HEK293 (cell line): ENCODE measurements around the gene PRXL2C.

Source experiments
- FEZF1 ChIP-seq: fragments of 450-650 bp; formaldehyde crosslinking; IDR thresholded peaks from 2 replicates; pipeline ENCODE4 v1.5.1; 2016; ENCODE audit warnings: missing biosample characterization, missing genetic modification characterization
- KLF8 ChIP-seq: fragments of 450-650 bp; formaldehyde crosslinking; IDR thresholded peaks from 2 replicates; pipeline ENCODE4 v1.5.1; 2016; ENCODE audit warnings: missing biosample characterization, missing genetic modification characterization
- KLF9 ChIP-seq: fragments of 450-650 bp; formaldehyde crosslinking; IDR thresholded peaks from 2 replicates; pipeline ENCODE4 v1.5.1; 2016; ENCODE audit warnings: missing biosample characterization, missing genetic modification characterization, low read depth
- PRDM1 ChIP-seq: fragments of 450-650 bp; formaldehyde crosslinking; IDR thresholded peaks from 2 replicates; pipeline ENCODE4; 2016; ENCODE audit warnings: missing biosample characterization, missing genetic modification characterization
- PRDM6 ChIP-seq: fragments of 450-650 bp; formaldehyde crosslinking; IDR thresholded peaks from 2 replicates; pipeline ENCODE4 v1.5.1; 2017; ENCODE audit warnings: missing biosample characterization, missing genetic modification characterization
- ZBTB10 ChIP-seq: fragments of 450-650 bp; formaldehyde crosslinking; IDR thresholded peaks from 2 replicates; pipeline ENCODE4 v1.5.1; 2016; ENCODE audit warnings: missing biosample characterization, missing genetic modification characterization
- ZBTB8A ChIP-seq: fragments of 450-650 bp; formaldehyde crosslinking; IDR thresholded peaks from 2 replicates; pipeline ENCODE4 v1.5.1; 2016; ENCODE audit warnings: missing biosample characterization, missing genetic modification characterization
- ZFP69B ChIP-seq: fragments of 450-650 bp; formaldehyde crosslinking; IDR thresholded peaks from 2 replicates; pipeline ENCODE4 v1.5.1; 2016; ENCODE audit warnings: missing biosample characterization, missing genetic modification characterization
- ZNF24 ChIP-seq: fragments of 450-650 bp; formaldehyde crosslinking; IDR thresholded peaks from 2 replicates; pipeline ENCODE4 v1.5.1; 2016; ENCODE audit warnings: missing biosample characterization, missing genetic modification characterization
- ZNF280C ChIP-seq: fragments of 450-650 bp; formaldehyde crosslinking; IDR thresholded peaks from 2 replicates; pipeline ENCODE4 v1.5.1; 2016; ENCODE audit warnings: missing biosample characterization, missing genetic modification characterization
- ZNF280D ChIP-seq: fragments of 450-650 bp; formaldehyde crosslinking; IDR thresholded peaks from 2 replicates; pipeline ENCODE4 v1.5.1; 2016; ENCODE audit warnings: missing biosample characterization, missing genetic modification characterization
- ZNF311 ChIP-seq: fragments of 450-650 bp; formaldehyde crosslinking; IDR thresholded peaks from 2 replicates; pipeline ENCODE4 v1.5.1; 2017; ENCODE audit warnings: missing biosample characterization, missing genetic modification characterization, borderline replicate concordance
- ZNF324 ChIP-seq: fragments of 450-650 bp; formaldehyde crosslinking; IDR thresholded peaks from 2 replicates; pipeline ENCODE4 v1.5.1; 2016; ENCODE audit warnings: missing biosample characterization, missing genetic modification characterization
- ZNF350 ChIP-seq: fragments of 450-650 bp; formaldehyde crosslinking; IDR thresholded peaks from 2 replicates; pipeline ENCODE4 v1.5.0; 2017; ENCODE audit warnings: missing biosample characterization, mild to moderate bottlenecking, missing genetic modification characterization
- ZNF423 ChIP-seq: fragments of 450-650 bp; formaldehyde crosslinking; IDR thresholded peaks from 2 replicates; pipeline ENCODE4 v1.5.1; 2016; ENCODE audit warnings: missing biosample characterization, missing genetic modification characterization
- ZNF449 ChIP-seq: fragments of 450-650 bp; formaldehyde crosslinking; IDR thresholded peaks from 2 replicates; pipeline ENCODE4 v1.5.1; 2017; ENCODE audit warnings: missing biosample characterization, mild to moderate bottlenecking, missing genetic modification characterization, moderate library complexity
- ZNF561 ChIP-seq: fragments of 450-650 bp; IDR thresholded peaks from 2 replicates; pipeline ENCODE4 v1.5.1; 2018; ENCODE audit warnings: missing biosample characterization, missing genetic modification characterization, borderline replicate concordance
- ZNF610 ChIP-seq: fragments of 450-650 bp; formaldehyde crosslinking; IDR thresholded peaks from 2 replicates; pipeline ENCODE4 v1.5.1; 2016; ENCODE audit warnings: missing biosample characterization, missing genetic modification characterization, borderline replicate concordance
- ZNF624 ChIP-seq: fragments of 450-650 bp; formaldehyde crosslinking; IDR thresholded peaks from 2 replicates; pipeline ENCODE4 v1.5.1; 2017; ENCODE audit warnings: missing biosample characterization, missing genetic modification characterization
- ZNF692 ChIP-seq: fragments of 450-650 bp; formaldehyde crosslinking; IDR thresholded peaks from 2 replicates; pipeline ENCODE4 v1.5.1; 2016; ENCODE audit warnings: missing biosample characterization, missing genetic modification characterization
- ZNF76 ChIP-seq: fragments of 450-650 bp; formaldehyde crosslinking; IDR thresholded peaks from 2 replicates; pipeline ENCODE4; 2016; ENCODE audit warnings: low read depth, missing biosample characterization, missing genetic modification characterization, borderline replicate concordance
- ZNF776 ChIP-seq: fragments of 450-650 bp; formaldehyde crosslinking; IDR thresholded peaks from 2 replicates; pipeline ENCODE4 v1.5.0; 2017; ENCODE audit warnings: missing biosample characterization, missing genetic modification characterization, borderline replicate concordance
- TF ChIP-seq, protein P1 (sequence below): fragments of 450-650 bp; formaldehyde crosslinking; IDR thresholded peaks from 2 replicates; pipeline ENCODE4 v1.5.1; 2016; ENCODE audit warnings: missing biosample characterization, missing genetic modification characterization
- TF ChIP-seq, protein P2 (sequence below): fragments of 450-650 bp; formaldehyde crosslinking; IDR thresholded peaks from 2 replicates; pipeline ENCODE4 v1.5.1; 2016; ENCODE audit warnings: missing biosample characterization, missing genetic modification characterization

The PRXL2C gene

GRCh38 chr9:96655198-96655851 is at the start of gene PRXL2C (continued):
- TF ChIP-seq ZNF324: no peak
- TF ChIP-seq ZNF692 (tag by site-specific recombination): peak; percentile 49; the same call in 1 of the 2 replicates
- TF ChIP-seq FEZF1 (tag by site-specific recombination): no peak
- no peak for TF ChIP-seq ZNF624 (tag by site-specific recombination)
- TF ChIP-seq ZNF610: no peak
- no peak for TF ChIP-seq PRDM6 (tag by site-specific recombination)
- TF ChIP-seq KLF9 (tag by site-specific recombination): no peak
- no peak for TF ChIP-seq PRDM1 (tag by site-specific recombination)
- no peak for TF ChIP-seq ZNF423 (tag by site-specific recombination)
- TF ChIP-seq ZFP69B: 0 out of 2 replicates have a peak, but pooled peaks have one; percentile 23
- TF ChIP-seq ZNF280D (tag by site-specific recombination): no peak
- no peak for TF ChIP-seq ZNF561 (tag by site-specific recombination)
- TF ChIP-seq, protein P1, sequence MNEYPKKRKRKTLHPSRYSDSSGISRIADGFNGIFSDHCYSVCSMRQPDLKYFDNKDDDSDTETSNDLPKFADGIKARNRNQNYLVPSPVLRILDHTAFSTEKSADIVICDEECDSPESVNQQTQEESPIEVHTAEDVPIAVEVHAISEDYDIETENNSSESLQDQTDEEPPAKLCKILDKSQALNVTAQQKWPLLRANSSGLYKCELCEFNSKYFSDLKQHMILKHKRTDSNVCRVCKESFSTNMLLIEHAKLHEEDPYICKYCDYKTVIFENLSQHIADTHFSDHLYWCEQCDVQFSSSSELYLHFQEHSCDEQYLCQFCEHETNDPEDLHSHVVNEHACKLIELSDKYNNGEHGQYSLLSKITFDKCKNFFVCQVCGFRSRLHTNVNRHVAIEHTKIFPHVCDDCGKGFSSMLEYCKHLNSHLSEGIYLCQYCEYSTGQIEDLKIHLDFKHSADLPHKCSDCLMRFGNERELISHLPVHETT (tag by site-specific recombination): no peak
- TF ChIP-seq, protein P2, sequence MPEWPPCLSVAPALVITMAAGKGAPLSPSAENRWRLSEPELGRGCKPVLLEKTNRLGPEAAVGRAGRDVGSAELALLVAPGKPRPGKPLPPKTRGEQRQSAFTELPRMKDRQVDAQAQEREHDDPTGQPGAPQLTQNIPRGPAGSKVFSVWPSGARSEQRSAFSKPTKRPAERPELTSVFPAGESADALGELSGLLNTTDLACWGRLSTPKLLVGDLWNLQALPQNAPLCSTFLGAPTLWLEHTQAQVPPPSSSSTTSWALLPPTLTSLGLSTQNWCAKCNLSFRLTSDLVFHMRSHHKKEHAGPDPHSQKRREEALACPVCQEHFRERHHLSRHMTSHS (tag by site-specific recombination): no peak
- TF ChIP-seq ZNF280C (tag by site-specific recombination): no peak
- no peak for TF ChIP-seq ZNF776 (tag by site-specific recombination)
- TF ChIP-seq ZBTB10 (tag by site-specific recombination): 0 out of 2 replicates have a peak, but pooled peaks have one; percentile 41
- TF ChIP-seq ZNF311 (tag by site-specific recombination): no peak
- no peak for TF ChIP-seq ZNF76 (tag by site-specific recombination)
- no peak for TF ChIP-seq ZNF24 (tag by site-specific recombination)
- no peak for TF ChIP-seq ZNF449 (tag by site-specific recombination)
- peak; percentile 45; the same call in 1 of the 2 replicates for TF ChIP-seq ZBTB8A (tag by site-specific recombination)
- TF ChIP-seq KLF8 (tag by site-specific recombination): peak; percentile 49
- TF ChIP-seq ZNF350: no peak
